AG09309 (cell line): ENCODE results near the gene PDE10A.

Experiments used
- DNase-seq: peaks from one replicate; pipeline ENCODE4 v3.0.0-alpha.2; 2010; ENCODE audit warnings: low read depth
- H3K4me3 ChIP-seq: 2 replicates; pipeline ENCODE4 v1.5.1; 2011; ENCODE audit warnings: mild to moderate bottlenecking, low read depth, low read length, moderate library complexity; ENCODE audit not compliant: control insufficient read depth
- CTCF ChIP-seq: IDR thresholded peaks from 2 replicates; pipeline ENCODE4 v1.5.1; 2011; ENCODE audit warnings: mild to moderate bottlenecking, low read depth, low read length, inconsistent platforms; ENCODE audit not compliant: insufficient read depth, control insufficient read depth; ENCODE audit errors: missing control alignments

Gene PDE10A

GRCh38 chr6:165574220-165575157 lies 88.6 kb downstream of the PDE10A start:
- DNase-seq = no peak
- H3K4me3 ChIP-seq = no peak overlapping the region
- TF ChIP-seq CTCF = no peak

- TF ChIP-seq CTCF = no peak
- no peak overlapping the region for H3K4me3 ChIP-seq
- no peak for DNase-seq
Measured at GRCh38 chr6:165573671-165574070, 89.4 kb downstream of the PDE10A start.

GRCh38 chr6:165571721-165572132 lies 91.3 kb downstream of the PDE10A start:
- H3K4me3 ChIP-seq = no peak overlapping the region
- DNase-seq = no peak
- no peak for TF ChIP-seq CTCF

- no peak for TF ChIP-seq CTCF
- no peak overlapping the region for H3K4me3 ChIP-seq
- DNase-seq = no peak
Measured at GRCh38 chr6:165571068-165571682, 91.9 kb downstream of the PDE10A start.

GRCh38 chr6:165568326-165568725 lies 94.7 kb downstream of the PDE10A start:
- no peak overlapping the region for H3K4me3 ChIP-seq
- TF ChIP-seq CTCF = no peak
- no peak for DNase-seq

GRCh38 chr6:165566088-165566828 lies 96.8 kb downstream of the PDE10A start:
- no peak for TF ChIP-seq CTCF
- no peak overlapping the region for H3K4me3 ChIP-seq
- DNase-seq = no peak
